GM12878 (cell line): ENCODE results near the gene SARDH. TPM values are rescaled to one million over a fixed set of nuclear protein-coding genes. Genes with fewer than 3 reads are reported as not detected.
A peak's percentile ranks its signal among the peaks of the same experiment; 100 is the strongest.

Experiments
- ATAC-seq: fragments of 200-7000 bp; cut with Tn5 transposase; 3 replicates; pipeline ENCODE4 v1.9.1; 2020; ENCODE audit warnings: mild to moderate bottlenecking, moderate library complexity
- BruUV-seq: library from RNA; stranded (reverse); fragments of 400-500 nt; replicated peaks from 2 replicates; lab custom pipeline; 2021; lab: Mats Ljungman, UMichigan
- CTCF ChIA-PET: fragments of 300-600 bp; sonication (Branson Sonifier 250); formaldehyde crosslinking; extraction: SDS; loops from one replicate; lab custom pipeline; 2021; ENCODE audit warnings: inconsistent platforms; lab: Yijun Ruan, JAX
- POLR2A ChIA-PET: fragments of 350-600 bp; formaldehyde crosslinking; extraction: SDS; loops from one replicate; lab custom pipeline; 2021; ENCODE audit warnings: inconsistent platforms; lab: Charles Lee
- RAD21 ChIA-PET: fragments of 300-600 bp; sonication (Branson Sonifier 250); formaldehyde crosslinking; loops from one replicate; lab custom pipeline; 2023; ENCODE audit warnings: antibody characterized with exemption; ENCODE audit not compliant: unreplicated experiment; lab: Charles Lee
- SMC1A ChIA-PET: fragments of 300-600 bp; sonication (Branson Sonifier 250); formaldehyde crosslinking; loops from one replicate; lab custom pipeline; 2023; ENCODE audit not compliant: unreplicated experiment, uncharacterized antibody; lab: Charles Lee
- DNase-seq: peaks from one replicate; pipeline ENCODE4 v3.0.0-alpha.2; 2011; ENCODE audit warnings: low read depth, low spot score
- FAIRE-seq: peaks from 3 replicates; lab custom pipeline; 2011; peaks lifted over from hg19 to GRCh38; lab: Jason Lieb, UNC
- H2AFZ ChIP-seq: 2 replicates; pipeline ENCODE4 v1.6.0; 2011; ENCODE audit warnings: low read depth, low read length, control low read depth; ENCODE audit not compliant: control insufficient read depth
- H3K27ac ChIP-seq: 2 replicates; pipeline ENCODE4 v1.5.1; 2011; ENCODE audit warnings: control low read depth; ENCODE audit not compliant: control insufficient read depth, insufficient read depth
- H3K27me3 ChIP-seq, 2 experiments: replicated peaks in 1 of 2; 2 replicates each; pipeline versions ENCODE4 v1.6.0 to v1.6.1; 2011; ENCODE audit warnings: low read length in 1 of 2; ENCODE audit not compliant: control insufficient read depth in 2 of 2, insufficient read depth in 2 of 2
- H3K36me3 ChIP-seq, 2 experiments: 2 replicates each; pipeline ENCODE4 v1.5.1; 2011; ENCODE audit warnings: low read length in 1 of 2; ENCODE audit not compliant: control insufficient read depth in 2 of 2, insufficient read depth in 2 of 2
- H3K4me1 ChIP-seq: 2 replicates; pipeline ENCODE4 v1.6.1; 2011; ENCODE audit warnings: mild to moderate bottlenecking, low read length, moderate library complexity, mixed read lengths; ENCODE audit not compliant: control insufficient read depth, insufficient read depth
- H3K4me2 ChIP-seq: 2 replicates; pipeline ENCODE4 v1.6.0; 2011; ENCODE audit warnings: control low read depth; ENCODE audit not compliant: control insufficient read depth, insufficient read depth
- H3K4me3 ChIP-seq: fragments of 200-600 bp; sonication (generic); 2 replicates; pipeline ENCODE4 v1.5.1; 2016
- H3K79me2 ChIP-seq: 2 replicates; pipeline ENCODE4 v1.6.0; 2011; ENCODE audit warnings: low read length; ENCODE audit not compliant: control insufficient read depth, insufficient read depth
- H3K9ac ChIP-seq: 2 replicates; pipeline ENCODE4 v1.8.0; 2011; ENCODE audit warnings: low read length, control low read depth, mixed read lengths; ENCODE audit not compliant: control insufficient read depth, insufficient read depth
- H3K9me3 ChIP-seq: replicated peaks from 3 replicates; pipeline ENCODE4 v1.5.1; 2011; ENCODE audit warnings: mild to moderate bottlenecking, low read length; ENCODE audit not compliant: control insufficient read depth, insufficient read depth
- H4K20me1 ChIP-seq: 2 replicates; pipeline ENCODE4 v1.6.0; 2011; ENCODE audit not compliant: control insufficient read depth, insufficient read depth
- ATF7 ChIP-seq: fragments of 450-650 bp; IDR thresholded peaks from 2 replicates; pipeline ENCODE4 v1.6.1; 2016; ENCODE audit warnings: low read depth, mild to moderate bottlenecking
- BHLHE40 ChIP-seq, 2 experiments: fragments of 450-650 bp in 1 of 2; IDR thresholded peaks; 2 replicates each; pipeline ENCODE4 v1.6.1; 2011 to 2017; ENCODE audit warnings: low read depth in 2 of 2, borderline replicate concordance in 1 of 2, improper control_type of control experiment in 1 of 2, low read length in 1 of 2, mild to moderate bottlenecking in 1 of 2
- DPF2 ChIP-seq: fragments of 450-650 bp; IDR thresholded peaks from 2 replicates; pipeline ENCODE4 v1.6.1; 2017; ENCODE audit warnings: mild to moderate bottlenecking
- EGR1 ChIP-seq, 2 experiments: IDR thresholded peaks; 1 replicate in 1 of 2; 2 replicates in 1 of 2; pipeline ENCODE4 v1.6.1; 2011 to 2012; ENCODE audit warnings: low read depth in 2 of 2, low read length in 2 of 2, borderline replicate concordance in 1 of 2, mild to moderate bottlenecking in 1 of 2, moderate library complexity in 1 of 2
- IKZF2 ChIP-seq, 2 experiments: fragments of 450-650 bp; IDR thresholded peaks; 2 replicates each; pipeline ENCODE4 v1.6.1; 2017; ENCODE audit warnings: mild to moderate bottlenecking in 2 of 2, moderate library complexity in 2 of 2
- MAX ChIP-seq: IDR thresholded peaks from 2 replicates; pipeline ENCODE4 v1.6.1; 2012; ENCODE audit warnings: low read depth, low read length, improper control_type of control experiment
- PAX5 ChIP-seq: IDR thresholded peaks from 2 replicates; pipeline ENCODE4 v1.6.1; 2011; ENCODE audit warnings: low read depth, low read length, borderline replicate concordance
- PBX3 ChIP-seq: IDR thresholded peaks from 2 replicates; pipeline ENCODE4 v1.6.1; 2011; ENCODE audit warnings: mild to moderate bottlenecking, low read depth, low read length, moderate library complexity; ENCODE audit not compliant: insufficient replicate concordance
- POLR2A ChIP-seq: IDR thresholded peaks from 2 replicates; pipeline ENCODE4 v1.6.1; 2011; ENCODE audit warnings: low read depth, mild to moderate bottlenecking, low read length
- RUNX3 ChIP-seq: IDR thresholded peaks from 2 replicates; pipeline ENCODE4 v1.6.1; 2012; ENCODE audit warnings: low read length, inconsistent platforms
- TCF12 ChIP-seq: IDR thresholded peaks from 2 replicates; pipeline ENCODE4 v1.6.1; 2011; ENCODE audit warnings: low read depth, mild to moderate bottlenecking, low read length
- TCF7 ChIP-seq: IDR thresholded peaks from 2 replicates; pipeline ENCODE4 v1.6.1; 2014; ENCODE audit warnings: antibody characterized with exemption, borderline replicate concordance
- WGBS: methylation state at CpG from one replicate; pipeline ENCODE4 v1.1.6; 2016; ENCODE audit warnings: low lambda C conversion rate; ENCODE audit not compliant: insufficient replicate concordance, insufficient coverage; ENCODE audit errors: missing lambda C conversion rate; 5-methylcytosine and 5-hydroxymethylcytosine counted together
- in situ Hi-C: fragments of 300-500 bp; cut with MboI; formaldehyde crosslinking; loops from 9 replicates; pipeline ENCODE4 v1.14.3; 2018; ENCODE audit warnings: mixed read lengths
- intact Hi-C: fragments of 100-400 bp; cut with micrococcal nuclease; formaldehyde crosslinking; loops from one replicate; pipeline ENCODE4 v1.14.2; 2022; ENCODE audit not compliant: unreplicated experiment
- polyA plus RNA-seq, 11 experiments: library from polyadenylated mRNA; depleted of rRNA in 4 of 11; unstranded in 6 of 11; stranded (reverse) in 5 of 11; fragments of >200 nt; fragmentation: Nextera tagmentation in 4 of 11; fragmentation: Illumina TruSeq in 1 of 11; extraction: Ambion mirVana in 4 of 11; extraction: Trizol in 1 of 11; gene quantifications; 1 replicate in 1 of 11; 2 replicates in 10 of 11; pipeline versions ENCODE4 v1.2.1 to v1.2.3, GENCODE V29; 2011 to 2016; ENCODE audit warnings: inconsistent platforms in 2 of 11, missing spikeins in 2 of 11, low read depth in 1 of 11
- total RNA-seq, 4 experiments: library from RNA; depleted of rRNA in 3 of 4; stranded (reverse); fragments of >200 nt in 3 of 4; fragmentation: Illumina TruSeq in 1 of 4; extraction: Trizol in 1 of 4; gene quantifications; 2 replicates each; pipeline versions ENCODE4 v1.2.1 to v1.2.3, GENCODE V29; 2013 to 2021
- TF ChIP-seq, protein P1 (sequence below): fragments of 450-650 bp; IDR thresholded peaks from 2 replicates; pipeline ENCODE4 v1.6.1; 2014; ENCODE audit warnings: mild to moderate bottlenecking
- TF ChIP-seq, protein P2 (sequence below): fragments of 450-650 bp; IDR thresholded peaks from 2 replicates; pipeline ENCODE4 v1.6.1; 2016; ENCODE audit warnings: mild to moderate bottlenecking

SARDH gene
- total and polyA plus RNA-seq, 10 of the 15 experiments (the other 5 are each of a cell fraction or from before 2014, with no cell fraction given): 0.03 to 0.15 (median 0.10) TPM; not detected in 6

- Histone ChIP-seq H3K9ac (no peak overlapping the region), H4K20me1 (no peaks in the 10 kb centered on the region), H3K27ac (no peak overlapping the region), H3K9me3 (no peaks in the 10 kb centered on the region), H3K36me3 (no peaks in the 10 kb centered on the region), H3K4me2 (0 out of 2 replicates have a peak overlapping the region, but pooled peaks have one; percentile 17), H2AFZ (no peak overlapping the region), H3K4me1 (peaks cover 4% of the 10 kb centered on the region), H3K79me2 (no peaks in the 10 kb centered on the region), H3K27me3 (peaks cover 0 to 5% of the 10 kb centered on the region in 2 experiments; a peak in 3 of 4 replicates), H3K4me3 (no peak overlapping the region)
- SMC1A ChIA-PET: no interaction called here
- POLR2A ChIA-PET: no interaction called here
- RAD21 ChIA-PET: no interaction called here
- CTCF ChIA-PET: interaction anchor here (0.8 to 1.6 kb wide), 2 partner anchors 18 to 26 kb away, joined by 3 to 6 read pairs; no protein-coding TSS in a partner anchor
- in situ Hi-C loops: no loop called here
- WGBS: 10% methylated on average over 25 of the region's 26 CpGs
- BruUV-seq: no TSS peak
- DNase-seq: peak; percentile 7
- FAIRE-seq: no peak
- TF ChIP-seq MAX (no peak), TCF7 (peak; percentile 88; the same call in 1 of the 2 replicates), POLR2A (no peak), ATF7 (0 out of 2 replicates have a peak, but pooled peaks have one; percentile 19), RUNX3 (peak; percentile 63), IKZF2 (IDR thresholded peaks at IDR 0.05) (peak; percentile 12 to 21; a peak in 2 of 4 replicates), PAX5 (peak; percentile 87; the same call in 1 of the 2 replicates), TCF12 (peak; percentile 60; the same call in 1 of the 2 replicates), PBX3 (peak; percentile 73), EGR1 (IDR thresholded peaks at IDR 0.05; ENCODE audit: borderline replicate concordance in 1 of 2, low read depth in 2 of 2, low read length in 2 of 2) (peak in 1 of 2 experiments; percentile 68; a peak in 1 of 3 replicates), DPF2 (peak; percentile 65), BHLHE40 (IDR thresholded peaks at IDR 0.05; ENCODE audit: borderline replicate concordance in 1 of 2, low read depth in 2 of 2, low read length in 1 of 2) (peak in 1 of 2 experiments; percentile 8; a peak in 1 of 4 replicates)
- TF ChIP-seq, protein P1, sequence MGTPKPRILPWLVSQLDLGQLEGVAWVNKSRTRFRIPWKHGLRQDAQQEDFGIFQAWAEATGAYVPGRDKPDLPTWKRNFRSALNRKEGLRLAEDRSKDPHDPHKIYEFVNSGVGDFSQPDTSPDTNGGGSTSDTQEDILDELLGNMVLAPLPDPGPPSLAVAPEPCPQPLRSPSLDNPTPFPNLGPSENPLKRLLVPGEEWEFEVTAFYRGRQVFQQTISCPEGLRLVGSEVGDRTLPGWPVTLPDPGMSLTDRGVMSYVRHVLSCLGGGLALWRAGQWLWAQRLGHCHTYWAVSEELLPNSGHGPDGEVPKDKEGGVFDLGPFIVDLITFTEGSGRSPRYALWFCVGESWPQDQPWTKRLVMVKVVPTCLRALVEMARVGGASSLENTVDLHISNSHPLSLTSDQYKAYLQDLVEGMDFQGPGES: no peak
- TF ChIP-seq, protein P2, sequence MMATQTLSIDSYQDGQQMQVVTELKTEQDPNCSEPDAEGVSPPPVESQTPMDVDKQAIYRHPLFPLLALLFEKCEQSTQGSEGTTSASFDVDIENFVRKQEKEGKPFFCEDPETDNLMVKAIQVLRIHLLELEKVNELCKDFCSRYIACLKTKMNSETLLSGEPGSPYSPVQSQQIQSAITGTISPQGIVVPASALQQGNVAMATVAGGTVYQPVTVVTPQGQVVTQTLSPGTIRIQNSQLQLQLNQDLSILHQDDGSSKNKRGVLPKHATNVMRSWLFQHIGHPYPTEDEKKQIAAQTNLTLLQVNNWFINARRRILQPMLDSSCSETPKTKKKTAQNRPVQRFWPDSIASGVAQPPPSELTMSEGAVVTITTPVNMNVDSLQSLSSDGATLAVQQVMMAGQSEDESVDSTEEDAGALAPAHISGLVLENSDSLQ: peak; percentile 90
- peak; percentile 73 for ATAC-seq
- intact Hi-C loops: no loop called here
Observed at GRCh38 chr9:133709015-133709611, 29.0 kb downstream of the SARDH start.
